Type B pancreatic cell (in vitro differentiated cells): Measurements from ENCODE around the gene ARMCX6. TPM values are rescaled to one million over a fixed set of nuclear protein-coding genes. Genes with fewer than 3 reads are reported as not detected.
"Not testable (repeated sequence)": the region's sequence is repeated elsewhere in the genome, so short reads cannot be mapped to it uniquely, and the experiment has no call there.

Source experiments
- DNase-seq: peaks from one replicate; pipeline ENCODE4 v3.0.0; 2021; ENCODE audit warnings: mixed read lengths; ENCODE audit not compliant: unreplicated experiment; ENCODE audit errors: extremely low spot score
- H3K27ac Mint-ChIP-seq: 2 replicates; pipeline ENCODE4 v1.8.0; 2021; ENCODE audit warnings: mild to moderate bottlenecking, mixed read lengths
- H3K27me3 Mint-ChIP-seq: 2 replicates; pipeline ENCODE4 v1.8.0; 2021; ENCODE audit warnings: mixed read lengths
- H3K36me3 Mint-ChIP-seq: 2 replicates; pipeline ENCODE4 v1.8.0; 2021; ENCODE audit warnings: mixed read lengths
- H3K4me1 Mint-ChIP-seq: one replicate; pipeline ENCODE4 v1.8.0; 2021; ENCODE audit warnings: mixed read lengths; ENCODE audit not compliant: unreplicated experiment
- H3K4me3 Mint-ChIP-seq: 2 replicates; pipeline ENCODE4 v1.8.0; 2021; ENCODE audit warnings: mild to moderate bottlenecking, mixed read lengths
- H3K9me3 Mint-ChIP-seq: 2 replicates; pipeline ENCODE4 v1.8.0; 2021; ENCODE audit warnings: mixed read lengths
- total RNA-seq: library from RNA; stranded (reverse); gene quantifications from 2 replicates; pipeline ENCODE4 v1.2.1, GENCODE V29; 2021; ENCODE audit warnings: low replicate concordance
- TF ChIP-seq, protein P1 (sequence below): fragments of 200-600 bp; sonication (generic); conservative IDR thresholded peaks from 2 replicates; pipeline ENCODE4 v1.5.0; 2021; ENCODE audit warnings: antibody characterized with exemption, mild to moderate bottlenecking

The ARMCX6 gene
- total RNA-seq, 1 donor from 2014 or later: 64.9 TPM

DNA sequence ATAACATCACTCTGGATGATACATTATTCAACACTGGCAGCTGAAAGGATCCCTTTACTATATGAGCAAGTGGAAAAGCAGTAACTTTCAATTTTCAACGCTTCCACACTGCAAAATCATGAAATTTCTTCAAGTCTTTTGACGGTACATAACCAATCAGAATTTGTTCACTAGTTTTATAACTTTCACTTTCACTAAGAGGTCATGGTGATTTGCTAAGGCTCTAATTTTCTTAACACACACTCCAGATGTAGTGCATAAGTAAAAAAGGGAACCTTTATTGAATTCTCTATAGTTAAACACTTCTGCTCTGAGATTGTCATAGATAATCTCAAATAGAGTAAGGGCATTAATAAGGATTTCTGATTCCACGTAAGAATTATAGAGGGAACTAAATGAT is 37.7 kb upstream of the ARMCX6 start:
- Mint-ChIP-seq H3K4me1 (no peaks in the 10 kb centered on the region), H3K4me3 (no peak overlapping the region), H3K27ac (no peak overlapping the region), H3K27me3 (no peaks in the 10 kb centered on the region), H3K9me3 (no peaks in the 10 kb centered on the region), H3K36me3 (no peaks in the 10 kb centered on the region)
- no peak for DNase-seq
- TF ChIP-seq, protein P1, sequence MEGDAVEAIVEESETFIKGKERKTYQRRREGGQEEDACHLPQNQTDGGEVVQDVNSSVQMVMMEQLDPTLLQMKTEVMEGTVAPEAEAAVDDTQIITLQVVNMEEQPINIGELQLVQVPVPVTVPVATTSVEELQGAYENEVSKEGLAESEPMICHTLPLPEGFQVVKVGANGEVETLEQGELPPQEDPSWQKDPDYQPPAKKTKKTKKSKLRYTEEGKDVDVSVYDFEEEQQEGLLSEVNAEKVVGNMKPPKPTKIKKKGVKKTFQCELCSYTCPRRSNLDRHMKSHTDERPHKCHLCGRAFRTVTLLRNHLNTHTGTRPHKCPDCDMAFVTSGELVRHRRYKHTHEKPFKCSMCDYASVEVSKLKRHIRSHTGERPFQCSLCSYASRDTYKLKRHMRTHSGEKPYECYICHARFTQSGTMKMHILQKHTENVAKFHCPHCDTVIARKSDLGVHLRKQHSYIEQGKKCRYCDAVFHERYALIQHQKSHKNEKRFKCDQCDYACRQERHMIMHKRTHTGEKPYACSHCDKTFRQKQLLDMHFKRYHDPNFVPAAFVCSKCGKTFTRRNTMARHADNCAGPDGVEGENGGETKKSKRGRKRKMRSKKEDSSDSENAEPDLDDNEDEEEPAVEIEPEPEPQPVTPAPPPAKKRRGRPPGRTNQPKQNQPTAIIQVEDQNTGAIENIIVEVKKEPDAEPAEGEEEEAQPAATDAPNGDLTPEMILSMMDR: no peak

DNA sequence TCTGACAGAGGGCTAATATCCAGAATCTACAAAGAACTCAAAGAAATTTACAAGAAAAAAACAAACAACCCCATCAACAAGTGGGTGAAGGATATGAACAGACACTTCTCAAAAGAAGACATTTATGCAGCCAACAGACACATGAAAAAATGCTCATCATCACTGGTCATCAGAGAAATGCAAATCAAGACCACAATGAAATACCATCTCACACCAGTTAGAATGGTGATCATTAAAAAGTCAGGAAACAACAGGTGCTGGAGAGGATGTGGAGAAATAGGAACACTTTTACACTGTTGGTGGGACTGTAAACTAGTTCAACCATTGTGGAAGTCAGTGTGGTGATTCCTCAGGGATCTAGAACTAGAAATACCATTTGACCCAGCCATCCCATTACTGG is 29.9 kb upstream of the ARMCX6 start:
- not testable (repeated sequence) for H3K4me3 Mint-ChIP-seq, H3K4me1 Mint-ChIP-seq, DNase-seq, H3K27me3 Mint-ChIP-seq, H3K9me3 Mint-ChIP-seq, H3K36me3 Mint-ChIP-seq, H3K27ac Mint-ChIP-seq

DNA sequence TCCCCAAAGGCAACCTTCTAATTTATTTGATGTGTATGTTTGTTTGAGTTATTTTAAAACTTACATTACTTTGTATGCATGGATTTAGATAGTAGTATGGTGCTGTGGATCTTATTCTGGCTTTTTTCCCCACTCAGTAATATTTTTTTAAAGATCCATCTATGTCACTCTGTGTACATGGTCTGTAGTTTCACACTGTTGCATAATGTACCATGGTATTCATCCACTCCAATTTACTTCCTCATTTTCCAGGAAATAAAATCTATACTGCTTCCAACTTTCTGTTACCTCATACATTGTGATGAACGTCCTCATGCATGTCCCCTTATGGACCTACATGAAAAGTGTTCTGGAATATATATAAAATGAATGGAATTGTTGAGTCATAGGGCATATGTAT is 24.3 kb upstream of the ARMCX6 start:
- no peaks in the 10 kb centered on the region for H3K4me1 Mint-ChIP-seq
- H3K4me3 Mint-ChIP-seq: no peak overlapping the region
- no peaks in the 10 kb centered on the region for H3K9me3 Mint-ChIP-seq

DNA sequence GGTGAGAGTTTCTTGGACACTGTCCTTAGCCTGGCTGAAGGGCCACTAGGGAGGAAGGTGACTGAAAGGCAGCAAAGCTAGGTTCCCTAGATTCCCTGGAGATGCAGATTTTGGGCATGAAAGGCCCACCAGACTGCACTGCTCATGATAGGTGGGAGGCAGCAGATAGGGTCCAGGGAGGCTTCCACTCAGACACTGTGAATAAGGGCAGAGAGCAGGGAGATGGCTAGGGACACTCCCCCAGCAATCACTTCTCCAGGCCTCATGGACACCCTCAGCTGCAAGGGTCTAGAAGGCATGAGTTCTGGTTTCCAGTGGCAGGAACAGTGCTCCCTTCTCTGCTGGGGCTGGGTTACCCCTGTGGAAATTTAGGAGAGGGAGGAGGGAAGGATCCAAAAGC is 21.8 kb upstream of the ARMCX6 start:
- Mint-ChIP-seq H3K36me3 (no peaks in the 10 kb centered on the region), H3K27ac (no peak overlapping the region), H3K4me1 (no peaks in the 10 kb centered on the region), H3K9me3 (no peaks in the 10 kb centered on the region), H3K4me3 (no peak overlapping the region), H3K27me3 (no peaks in the 10 kb centered on the region)
- TF ChIP-seq, protein P1: no peak
- no peak for DNase-seq

More for the DNA sequence above, 24.3 kb upstream of the ARMCX6 start:
- Mint-ChIP-seq H3K27me3 (no peaks in the 10 kb centered on the region), H3K36me3 (no peaks in the 10 kb centered on the region), H3K27ac (no peak overlapping the region)
- no peak for DNase-seq
- TF ChIP-seq, protein P1: no peak

DNA sequence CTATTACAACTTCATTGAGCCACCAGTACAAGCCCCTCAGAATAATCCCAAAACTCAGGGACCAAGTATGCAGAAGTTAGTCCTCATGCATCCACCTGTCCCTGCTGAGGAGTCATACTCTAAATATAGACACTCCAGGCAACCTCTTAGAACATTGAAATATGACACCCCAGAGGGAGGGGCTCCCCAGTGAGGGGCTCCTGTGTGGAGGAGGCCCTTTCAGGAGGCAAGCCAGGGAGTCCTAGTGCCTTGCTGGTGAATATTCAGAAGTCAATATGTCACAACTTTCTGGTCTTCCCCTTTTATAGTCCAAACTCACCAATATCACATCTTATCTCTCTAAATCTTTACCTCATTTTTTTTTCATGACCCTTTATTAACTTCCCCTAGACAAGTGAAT is 1.6 kb upstream of the ARMCX6 start:
- Mint-ChIP-seq H3K36me3 (peaks cover 11% of the 10 kb centered on the region), H3K4me3 (peak overlapping the region; percentile 6), H3K27ac (peak overlapping the region; percentile 19), H3K4me1 (peaks cover 12% of the 10 kb centered on the region), H3K9me3 (no peaks in the 10 kb centered on the region), H3K27me3 (no peaks in the 10 kb centered on the region)
- TF ChIP-seq, protein P1: no peak
- DNase-seq: no peak

DNA sequence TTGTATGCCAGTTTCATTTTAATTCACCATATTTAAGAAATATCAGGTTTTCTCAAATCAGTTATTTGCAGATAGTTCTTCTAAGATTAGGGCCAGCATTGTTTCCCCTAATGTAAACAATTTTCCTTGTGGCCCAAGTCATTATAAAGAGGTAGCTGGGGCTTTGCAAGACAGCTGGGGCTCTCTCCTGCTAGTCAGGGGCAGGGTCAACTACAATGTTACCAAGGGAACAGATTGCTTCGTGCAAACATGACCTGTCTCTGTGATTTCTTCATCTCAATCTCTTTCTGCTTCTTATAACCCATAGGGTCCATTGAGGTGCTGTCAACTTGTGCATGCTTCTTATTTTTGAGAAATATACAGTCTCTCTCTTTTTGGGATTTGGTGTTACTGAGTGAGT is 12.1 kb downstream of the ARMCX6 start:
- H3K36me3 Mint-ChIP-seq: no peaks in the 10 kb centered on the region
- no peak overlapping the region for H3K27ac Mint-ChIP-seq

More for the DNA sequence above, 12.1 kb downstream of the ARMCX6 start:
- DNase-seq: no peak
- no peaks in the 10 kb centered on the region for H3K27me3 Mint-ChIP-seq
- peaks cover 3% of the 10 kb centered on the region for H3K9me3 Mint-ChIP-seq
- TF ChIP-seq, protein P1: no peak
- H3K4me3 Mint-ChIP-seq: no peak overlapping the region
- H3K4me1 Mint-ChIP-seq: peaks cover 9% of the 10 kb centered on the region
